Left ventricle myocardium inferior (tissue), 1 donor: ENCODE data around the gene ZNF830. TPM values are rescaled to one million over a fixed set of nuclear protein-coding genes. Genes with fewer than 3 reads are reported as not detected.

ENCODE experiments used
- DNase-seq: peaks from one replicate; pipeline ENCODE4 v3.0.0-alpha.2; 2020
- H3K27ac ChIP-seq: fragments of 200-600 bp; replicated peaks from 2 replicates; pipeline ENCODE4 v1.8.0; 2021
- H3K27me3 ChIP-seq: fragments of 200-600 bp; 2 replicates; pipeline ENCODE4 v1.8.0; 2021; ENCODE audit warnings: low read depth
- H3K36me3 ChIP-seq: fragments of 200-600 bp; 2 replicates; pipeline ENCODE4 v1.8.0; 2021
- H3K4me1 ChIP-seq: fragments of 200-600 bp; 2 replicates; pipeline ENCODE4 v1.8.0; 2021
- H3K4me3 ChIP-seq: fragments of 200-600 bp; 2 replicates; pipeline ENCODE4 v1.8.0; 2021; ENCODE audit warnings: mild to moderate bottlenecking, moderate library complexity
- H3K9me3 ChIP-seq: fragments of 200-600 bp; replicated peaks from 2 replicates; pipeline ENCODE4 v1.8.0; 2021
- intact Hi-C: fragments of 100-400 bp; cut with micrococcal nuclease; formaldehyde crosslinking; loops from one replicate; pipeline ENCODE4 v1.11.0; 2022
- long read RNA-seq: library from polyadenylated mRNA; unstranded; transcript quantifications from one replicate; pipeline ENCODE4 v2.0.0, GENCODE V29; 2021
- total RNA-seq: library from RNA; stranded (reverse); fragmentation: NEBNext Ultra II Directional; extraction: Animal tissue kit (Norgen Biotek cat#: 25700); gene quantifications from one replicate; pipeline ENCODE4 v1.2.1, GENCODE V29; 2021
- TF ChIP-seq, protein P1 (sequence below): fragments of 200-600 bp; IDR thresholded peaks from 2 replicates; pipeline ENCODE4 v1.8.0; 2021; ENCODE audit warnings: antibody characterized with exemption, mild to moderate bottlenecking, borderline replicate concordance
- donor health status: DM: no; HTN: yes; CAD: no; lungs with severe emphysema.

ZNF830 gene, protein sequence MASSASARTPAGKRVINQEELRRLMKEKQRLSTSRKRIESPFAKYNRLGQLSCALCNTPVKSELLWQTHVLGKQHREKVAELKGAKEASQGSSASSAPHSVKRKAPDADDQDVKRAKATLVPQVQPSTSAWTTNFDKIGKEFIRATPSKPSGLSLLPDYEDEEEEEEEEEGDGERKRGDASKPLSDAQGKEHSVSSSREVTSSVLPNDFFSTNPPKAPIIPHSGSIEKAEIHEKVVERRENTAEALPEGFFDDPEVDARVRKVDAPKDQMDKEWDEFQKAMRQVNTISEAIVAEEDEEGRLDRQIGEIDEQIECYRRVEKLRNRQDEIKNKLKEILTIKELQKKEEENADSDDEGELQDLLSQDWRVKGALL
- 9.0 TPM for total RNA-seq
- long read RNA-seq, transcript ZNF830-201 (1 exons, 2,246 nt), result major isoform, 10 of 10 reads
- long read RNA-seq, partial matches to known transcripts, result 0 of 10 reads
- long read RNA-seq, other reads (novel, unspliced or antisense), result 0 of 10 reads

DNA sequence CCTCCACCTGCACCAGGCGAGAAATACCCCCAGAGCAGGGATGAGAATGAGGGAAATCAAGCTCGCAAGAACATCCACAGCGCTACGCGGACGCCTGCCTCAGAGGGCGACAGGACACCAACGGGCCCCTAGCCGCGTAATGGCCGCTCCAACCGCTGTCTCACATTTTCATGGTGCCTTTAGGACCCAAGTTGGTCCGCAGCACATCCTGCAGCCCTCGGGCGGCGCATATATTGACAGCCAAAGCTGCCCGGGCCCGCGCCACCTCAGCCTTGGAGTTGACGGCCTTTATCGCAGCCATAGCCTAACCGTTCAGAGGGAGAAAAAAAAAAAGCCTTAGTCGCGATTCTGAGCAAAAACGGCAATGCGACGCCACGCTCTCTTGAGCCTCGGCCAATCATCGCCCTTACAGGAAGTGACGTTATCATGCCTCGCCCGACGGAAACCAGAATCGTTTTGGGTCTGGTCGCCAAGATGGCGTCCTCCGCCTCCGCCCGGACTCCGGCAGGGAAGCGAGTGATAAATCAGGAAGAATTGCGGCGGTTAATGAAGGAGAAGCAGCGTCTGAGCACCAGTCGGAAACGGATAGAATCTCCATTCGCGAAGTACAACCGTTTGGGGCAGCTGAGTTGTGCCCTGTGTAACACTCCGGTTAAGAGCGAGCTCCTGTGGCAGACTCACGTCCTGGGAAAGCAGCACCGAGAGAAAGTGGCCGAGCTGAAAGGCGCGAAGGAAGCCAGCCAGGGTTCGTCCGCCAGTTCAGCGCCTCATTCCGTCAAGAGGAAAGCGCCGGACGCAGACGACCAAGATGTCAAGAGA is at the start of gene ZNF830, which contains the start of gene CCT6B:
Gene ZNF830 (plus strand): TSS at position 448 of the 819 bp plus-strand sequence. CDS start 27 bp downstream, at position 475.
Gene CCT6B (minus strand): TSS at position 368 of the 819 bp plus-strand sequence. CDS start 67 bp downstream, at position 301.
- Histone ChIP-seq H3K4me1 (peaks cover 36% of the 10 kb centered on the region), H3K27ac (peak within 1 kb of the TSS; percentile 97), H3K4me3 (peak within 1 kb of the TSS; percentile 96), H3K9me3 (no peaks in the 10 kb centered on the region), H3K27me3 (no peaks in the 10 kb centered on the region), H3K36me3 (peaks cover 28% of the 10 kb centered on the region)
- TF ChIP-seq, protein P1, sequence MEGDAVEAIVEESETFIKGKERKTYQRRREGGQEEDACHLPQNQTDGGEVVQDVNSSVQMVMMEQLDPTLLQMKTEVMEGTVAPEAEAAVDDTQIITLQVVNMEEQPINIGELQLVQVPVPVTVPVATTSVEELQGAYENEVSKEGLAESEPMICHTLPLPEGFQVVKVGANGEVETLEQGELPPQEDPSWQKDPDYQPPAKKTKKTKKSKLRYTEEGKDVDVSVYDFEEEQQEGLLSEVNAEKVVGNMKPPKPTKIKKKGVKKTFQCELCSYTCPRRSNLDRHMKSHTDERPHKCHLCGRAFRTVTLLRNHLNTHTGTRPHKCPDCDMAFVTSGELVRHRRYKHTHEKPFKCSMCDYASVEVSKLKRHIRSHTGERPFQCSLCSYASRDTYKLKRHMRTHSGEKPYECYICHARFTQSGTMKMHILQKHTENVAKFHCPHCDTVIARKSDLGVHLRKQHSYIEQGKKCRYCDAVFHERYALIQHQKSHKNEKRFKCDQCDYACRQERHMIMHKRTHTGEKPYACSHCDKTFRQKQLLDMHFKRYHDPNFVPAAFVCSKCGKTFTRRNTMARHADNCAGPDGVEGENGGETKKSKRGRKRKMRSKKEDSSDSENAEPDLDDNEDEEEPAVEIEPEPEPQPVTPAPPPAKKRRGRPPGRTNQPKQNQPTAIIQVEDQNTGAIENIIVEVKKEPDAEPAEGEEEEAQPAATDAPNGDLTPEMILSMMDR, result no peak
- DNase-seq, result peak; percentile 92
- intact Hi-C loops, result no loop called here

DNA sequence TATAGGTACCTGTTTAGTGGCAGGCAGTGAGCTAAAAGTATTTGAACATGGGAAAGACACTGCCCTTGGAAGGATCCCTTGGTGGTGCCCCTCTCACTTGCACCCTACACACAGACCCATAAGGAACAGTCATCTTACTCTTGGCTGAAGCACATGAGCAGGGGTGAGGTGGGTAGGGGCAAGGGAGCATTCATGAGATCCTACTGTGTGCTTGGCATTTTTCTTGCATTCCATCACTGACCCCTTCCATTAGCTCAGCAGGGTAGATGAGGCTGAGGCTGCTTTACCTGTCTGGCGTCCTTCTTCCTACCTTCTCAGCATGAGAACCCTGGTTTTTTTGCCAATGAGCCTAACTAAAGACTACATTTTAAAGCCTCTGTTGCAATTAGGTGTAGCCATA is 48.3 kb upstream of the ZNF830 start:
- Histone ChIP-seq H3K27me3 (peaks cover 3% of the 10 kb centered on the region), H3K4me1 (no peaks in the 10 kb centered on the region), H3K36me3 (no peaks in the 10 kb centered on the region), H3K9me3 (no peaks in the 10 kb centered on the region), H3K27ac (no peak overlapping the region), H3K4me3 (no peak overlapping the region)
- no peak for DNase-seq
- intact Hi-C loops, result no loop called here
- TF ChIP-seq, protein P1, result no peak

DNA sequence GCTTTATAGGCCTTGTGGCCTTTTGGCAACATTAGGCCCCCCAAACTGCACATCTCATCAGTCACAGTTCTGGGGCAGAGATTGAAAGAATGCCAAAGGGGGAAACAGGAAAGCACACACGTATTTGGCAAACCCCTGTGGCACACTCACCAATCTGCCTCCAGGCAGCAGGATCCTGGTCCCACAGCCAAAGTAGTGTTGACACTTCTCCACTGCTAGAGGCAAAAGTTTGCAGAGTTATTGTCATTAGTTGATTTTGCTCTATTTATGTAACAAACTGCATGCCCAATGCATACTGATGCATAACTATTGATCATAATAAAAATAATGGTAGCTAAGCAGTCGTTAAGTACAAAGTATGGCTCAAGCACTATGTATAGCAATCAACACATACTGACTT is 45.2 kb upstream of the ZNF830 start:
- H3K27ac ChIP-seq, result no peak overlapping the region
- H3K9me3 ChIP-seq, result no peaks in the 10 kb centered on the region
- no peaks in the 10 kb centered on the region for H3K4me1 ChIP-seq
- TF ChIP-seq, protein P1, result no peak
- H3K36me3 ChIP-seq, result no peaks in the 10 kb centered on the region
- intact Hi-C loops, result no loop called here
- no peaks in the 10 kb centered on the region for H3K27me3 ChIP-seq
- no peak for DNase-seq
- no peak overlapping the region for H3K4me3 ChIP-seq

DNA sequence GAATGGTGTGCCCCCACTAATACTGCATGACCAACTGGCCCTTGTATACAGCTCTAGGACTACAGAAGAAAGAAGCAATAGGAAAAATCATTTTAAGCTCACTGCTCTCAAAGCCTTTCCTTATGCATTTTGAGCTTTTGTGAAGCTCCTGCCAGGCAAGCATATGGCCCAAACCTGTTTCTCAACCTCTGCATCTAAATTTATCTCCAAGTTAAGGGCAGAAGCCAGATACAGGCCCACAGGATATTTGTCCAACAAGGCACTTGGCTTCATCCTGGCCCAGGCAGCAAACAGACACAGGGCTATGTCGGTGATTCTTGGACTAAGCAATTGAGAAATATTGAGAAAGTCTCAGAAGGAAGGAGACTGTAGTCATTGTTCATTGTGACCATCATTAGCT is 44.0 kb upstream of the ZNF830 start:
- no peaks in the 10 kb centered on the region for H3K27me3 ChIP-seq
- TF ChIP-seq, protein P1, result no peak
- no peak overlapping the region for H3K4me3 ChIP-seq
- H3K27ac ChIP-seq, result no peak overlapping the region
- no peak for DNase-seq
- intact Hi-C loops, result no loop called here
- no peaks in the 10 kb centered on the region for H3K36me3 ChIP-seq
- H3K9me3 ChIP-seq, result no peaks in the 10 kb centered on the region
- no peaks in the 10 kb centered on the region for H3K4me1 ChIP-seq

DNA sequence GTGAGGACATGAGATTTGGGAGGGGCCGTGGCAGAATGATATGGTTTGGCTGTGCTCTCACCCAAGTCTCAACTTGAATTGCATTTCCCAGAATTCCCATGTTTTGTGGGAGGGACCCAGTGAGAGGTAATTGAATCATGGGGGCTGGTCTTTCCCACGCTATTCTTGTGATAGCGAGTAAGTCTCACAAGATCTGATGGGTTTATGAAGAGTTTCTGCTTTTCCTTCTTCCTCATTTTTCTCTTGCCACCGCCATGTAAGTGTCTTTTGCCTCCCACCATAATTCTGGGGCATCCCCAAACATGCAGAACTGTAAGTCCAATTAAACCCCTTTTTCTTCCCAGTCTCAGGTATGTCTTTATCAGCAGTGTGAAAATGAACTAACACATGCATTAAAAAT is 40.7 kb upstream of the ZNF830 start:
- intact Hi-C loops, result no loop called here
- Histone ChIP-seq H3K27me3 (no peaks in the 10 kb centered on the region), H3K9me3 (no peaks in the 10 kb centered on the region), H3K27ac (no peak overlapping the region), H3K4me1 (no peaks in the 10 kb centered on the region), H3K4me3 (no peak overlapping the region), H3K36me3 (no peaks in the 10 kb centered on the region)
- DNase-seq, result no peak
- TF ChIP-seq, protein P1, result no peak
